HG02642 (cell line): ENCODE data around the gene TDRD7.
"Not testable (repeated sequence)": the region's sequence is repeated elsewhere in the genome, so short reads cannot be mapped to it uniquely, and the experiment has no call there.

Source experiments
- ATAC-seq: cut with Tn5 transposase; IDR thresholded peaks from one replicate; pipeline ENCODE4 v1.9.1; 2021; ENCODE audit warnings: mild to moderate bottlenecking; ENCODE audit not compliant: unreplicated experiment, poor library complexity

Gene TDRD7

GRCh38 chr9:97415146-97415545, 3.2 kb downstream of the TDRD7 start:
- no peak for ATAC-seq

GRCh38 chr9:97418880-97419279, 7.0 kb downstream of the TDRD7 start:
- no peak for ATAC-seq

GRCh38 chr9:97419309-97419867, 7.5 kb downstream of the TDRD7 start:
- ATAC-seq, result no peak

- ATAC-seq, result no peak
These were observed 13.6 kb downstream of the TDRD7 start for GRCh38 chr9:97425336-97425972.

GRCh38 chr9:97425973-97426336, 14.1 kb downstream of the TDRD7 start:
- ATAC-seq, result no peak

- ATAC-seq, result no peak
These were observed 16.0 kb downstream of the TDRD7 start for GRCh38 chr9:97427885-97428284.

GRCh38 chr9:97430316-97431043, 18.6 kb downstream of the TDRD7 start:
- ATAC-seq, result no peak

GRCh38 chr9:97431044-97431441, 19.1 kb downstream of the TDRD7 start:
- ATAC-seq, result no peak

- ATAC-seq, result no peak
These were observed 19.8 kb downstream of the TDRD7 start for GRCh38 chr9:97431549-97432143.

GRCh38 chr9:97437051-97437600, 25.2 kb downstream of the TDRD7 start:
- ATAC-seq, result no peak

GRCh38 chr9:97438257-97438656, 26.4 kb downstream of the TDRD7 start:
- ATAC-seq, result no peak

- ATAC-seq, result no peak
These were observed 26.8 kb downstream of the TDRD7 start for GRCh38 chr9:97438666-97439065.

- no peak for ATAC-seq
These were observed 28.3 kb downstream of the TDRD7 start for GRCh38 chr9:97440160-97440559.

- no peak for ATAC-seq
These were observed 29.8 kb downstream of the TDRD7 start for GRCh38 chr9:97441729-97442128.

GRCh38 chr9:97445119-97445701, 33.3 kb downstream of the TDRD7 start:
- ATAC-seq, result no peak

GRCh38 chr9:97447001-97447400, 35.1 kb downstream of the TDRD7 start:
- ATAC-seq, result no peak

- ATAC-seq, result not testable (repeated sequence)
These were observed 41.7 kb downstream of the TDRD7 start for GRCh38 chr9:97453573-97453972.

GRCh38 chr9:97456841-97457240, 44.9 kb downstream of the TDRD7 start:
- ATAC-seq, result not testable (repeated sequence)

GRCh38 chr9:97459326-97459725, 47.4 kb downstream of the TDRD7 start:
- no peak for ATAC-seq

- no peak for ATAC-seq
These were observed 50.3 kb downstream of the TDRD7 start for GRCh38 chr9:97462159-97462558.

- no peak for ATAC-seq
These were observed 51.0 kb downstream of the TDRD7 start for GRCh38 chr9:97462914-97463313.
